HCT116 (cell line): Measurements from ENCODE around the gene PTCD1. TPM values are rescaled to one million over a fixed set of nuclear protein-coding genes. Genes with fewer than 3 reads are reported as not detected.

Experiments used
- ATAC-seq: fragments of 200-7000 bp; cut with Tn5 transposase; 2 replicates; pipeline ENCODE4 v1.9.1; 2020; ENCODE audit warnings: mild to moderate bottlenecking, moderate library complexity
- BruUV-seq: library from RNA; stranded (reverse); fragments of 400-500 nt; replicated peaks from 2 replicates; lab custom pipeline; 2021; lab: Mats Ljungman, UMichigan
- CTCF ChIA-PET: fragments of 300-600 bp; sonication (Branson Sonifier 250); formaldehyde crosslinking; loops from one replicate; lab custom pipeline; 2021; ENCODE audit warnings: antibody characterized with exemption; lab: Charles Lee
- POLR2A ChIA-PET: fragments of 300-600, 350-600 bp; sonication (Branson Sonifier 250); formaldehyde crosslinking; loops from one replicate; lab custom pipeline; 2021; ENCODE audit warnings: antibody characterized with exemption; lab: Charles Lee
- RAD21 ChIA-PET, 2 experiments: fragments of 300-600 bp; sonication (Branson Sonifier 250); formaldehyde crosslinking; loops; one replicate each; lab custom pipeline; 2023; ENCODE audit warnings: low total read pairs in 2 of 2; ENCODE audit not compliant: uncharacterized antibody in 2 of 2, unreplicated experiment in 2 of 2, low non-redundant PET in 1 of 2; lab: Charles Lee
- DNase-seq: peaks from one replicate; pipeline ENCODE4 v3.0.0-alpha.2; 2010; ENCODE audit warnings: low read depth, low spot score
- H2AFZ ChIP-seq: fragments of 200-600 bp; shearing (Covaris generic), sonication (generic); 2 replicates; pipeline ENCODE4 v1.6.1; 2017; ENCODE audit warnings: low read depth, mixed run types, mixed read lengths, antibody characterized with exemption, low read length; ENCODE audit not compliant: poor library complexity, severe bottlenecking
- H3K27ac ChIP-seq: 2 replicates; pipeline ENCODE4 v1.5.1; 2012; ENCODE audit warnings: low read depth, low read length
- H3K27me3 ChIP-seq: fragments of 200-600 bp; sonication (generic); 2 replicates; pipeline ENCODE4 v1.6.1; 2016; ENCODE audit warnings: mixed run types, low read length, mixed read lengths; ENCODE audit not compliant: insufficient read depth
- H3K36me3 ChIP-seq, 2 experiments: fragments of 200-500 bp in 1 of 2; fragments of 200-600 bp in 1 of 2; sonication (Bioruptor generic) in 1 of 2; sonication (generic) in 1 of 2; 2 replicates each; pipeline versions ENCODE4 v1.5.1 to v1.6.1; 2014 to 2016; ENCODE audit warnings: low read length in 2 of 2, inconsistent platforms in 1 of 2, mixed read lengths in 1 of 2, mixed run types in 1 of 2; ENCODE audit not compliant: insufficient read depth in 2 of 2, control insufficient read depth in 1 of 2
- H3K4me1 ChIP-seq, 2 experiments: fragments of 200-600 bp in 1 of 2; sonication (generic) in 1 of 2; 2 replicates each; pipeline versions ENCODE4 v1.5.1 to v1.6.1; 2012 to 2017; ENCODE audit warnings: low read length in 2 of 2, inconsistent platforms in 1 of 2, mild to moderate bottlenecking in 1 of 2, mixed read lengths in 1 of 2, mixed run types in 1 of 2, moderate library complexity in 1 of 2; ENCODE audit not compliant: insufficient read depth in 2 of 2, control insufficient read depth in 1 of 2
- H3K4me2 ChIP-seq: fragments of 200-600 bp; sonication (generic); 2 replicates; pipeline ENCODE4 v1.6.1; 2017; ENCODE audit warnings: mixed run types, low read length, mixed read lengths
- H3K4me3 ChIP-seq, 2 experiments: fragments of 200-600 bp in 1 of 2; sonication (generic) in 1 of 2; replicated peaks in 1 of 2; 2 replicates each; pipeline ENCODE4 v1.5.1; 2011 to 2016; ENCODE audit warnings: low read length in 2 of 2, control low read depth in 1 of 2, low read depth in 1 of 2, mild to moderate bottlenecking in 1 of 2, mixed read lengths in 1 of 2, mixed run types in 1 of 2
- H3K79me2 ChIP-seq: fragments of 200-600 bp; sonication (generic); 2 replicates; pipeline ENCODE4 v1.6.1; 2017; ENCODE audit warnings: mild to moderate bottlenecking, mixed run types, low read length, moderate library complexity, mixed read lengths; ENCODE audit not compliant: insufficient read depth
- H3K9ac ChIP-seq: fragments of 200-600 bp; sonication (generic); 2 replicates; pipeline ENCODE4 v1.6.1; 2016; ENCODE audit warnings: low read length, mixed read lengths
- H3K9me2 ChIP-seq: fragments of 200-600 bp; sonication (generic), shearing (Covaris generic); 2 replicates; pipeline ENCODE4 v1.6.1; 2017; ENCODE audit warnings: mixed run types, mild to moderate bottlenecking, moderate library complexity; ENCODE audit not compliant: insufficient read depth
- H3K9me3 ChIP-seq, 2 experiments: fragments of 200-500 bp in 1 of 2; fragments of 200-600 bp in 1 of 2; sonication (Bioruptor generic) in 1 of 2; sonication (generic) in 1 of 2; 2 replicates each; pipeline ENCODE4 v1.6.1; 2014 to 2017; ENCODE audit warnings: low read length in 2 of 2, mixed read lengths in 2 of 2, inconsistent platforms in 1 of 2, low read depth in 1 of 2, mild to moderate bottlenecking in 1 of 2, mixed run types in 1 of 2, moderate library complexity in 1 of 2; ENCODE audit not compliant: control insufficient read depth in 1 of 2, insufficient read depth in 1 of 2
- H4K20me1 ChIP-seq: fragments of 200-600 bp; sonication (generic), shearing (Covaris generic); 2 replicates; pipeline ENCODE4 v1.6.1; 2017; ENCODE audit warnings: mixed run types, mild to moderate bottlenecking, moderate library complexity; ENCODE audit not compliant: insufficient read depth
- POLR2AphosphoS5 ChIP-seq: IDR thresholded peaks from 2 replicates; pipeline ENCODE4 v1.6.1; 2011; ENCODE audit warnings: mild to moderate bottlenecking, low read depth, low read length, moderate library complexity
- SP1 ChIP-seq: IDR thresholded peaks from 2 replicates; pipeline ENCODE4 v1.6.1; 2012; ENCODE audit warnings: low read depth
- YY1 ChIP-seq: IDR thresholded peaks from 2 replicates; pipeline ENCODE4 v1.6.1; 2011; ENCODE audit warnings: low read length, low read depth, moderate library complexity, mild to moderate bottlenecking; ENCODE audit not compliant: insufficient replicate concordance; ENCODE audit errors: extremely low read depth
- intact Hi-C: fragments of 100-400 bp; cut with micrococcal nuclease; formaldehyde crosslinking; loops from 2 replicates; pipeline ENCODE4 v1.10.0; 2022
- total RNA-seq: library from RNA; stranded (reverse); gene quantifications from one replicate; pipeline ENCODE4 v1.2.1, GENCODE V29; 2021; ENCODE audit not compliant: unreplicated experiment
- TF ChIP-seq, protein P1 (sequence below): IDR thresholded peaks from 2 replicates; pipeline ENCODE4 v1.6.1; 2012; ENCODE audit warnings: low read depth
- TF ChIP-seq, protein P2 (sequence below): IDR thresholded peaks from 2 replicates; pipeline ENCODE4 v1.6.1; 2012

PTCD1 gene
- total RNA-seq, 1 experiment from 2014 or later, result 9.2 TPM

DNA sequence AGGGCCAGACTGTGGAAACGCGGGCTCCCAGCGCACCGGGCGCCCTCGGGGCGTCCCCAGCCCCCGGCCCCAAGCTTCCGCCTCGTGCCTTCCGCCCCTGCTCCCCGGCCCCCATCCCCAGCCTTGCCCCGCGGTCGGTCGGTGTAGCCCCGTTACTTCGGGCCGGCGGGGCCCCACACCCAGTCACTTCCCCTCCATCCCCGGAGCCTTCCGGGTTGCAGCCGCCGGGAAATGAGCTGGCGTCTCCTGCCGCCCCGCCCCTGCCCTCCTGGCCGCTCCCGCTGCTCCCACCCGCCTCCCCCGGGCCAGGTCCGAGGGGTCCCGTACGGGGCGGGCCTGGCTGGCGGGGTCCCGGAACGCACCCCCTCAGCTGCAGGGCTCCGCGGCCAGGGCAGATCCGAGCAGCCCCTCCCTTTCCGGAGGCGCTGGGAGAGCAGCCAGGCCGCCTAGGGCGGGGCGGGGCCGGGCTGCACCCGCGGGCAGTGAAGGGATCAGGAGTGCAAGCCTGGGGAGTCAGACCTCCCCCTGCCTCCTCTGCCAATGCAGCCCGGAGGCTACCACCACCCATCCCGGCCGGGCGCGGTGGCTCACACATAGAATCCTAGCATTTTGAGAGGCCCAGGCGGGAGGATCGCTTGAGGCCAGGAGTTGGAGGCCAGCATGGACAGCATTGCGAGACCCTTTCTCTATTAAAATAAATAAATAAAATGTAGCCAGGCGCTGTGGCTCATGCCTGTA is 63.4 kb downstream of the PTCD1 start:
- no TSS peak for BruUV-seq

More for the DNA sequence above, 63.4 kb downstream of the PTCD1 start:
- Histone ChIP-seq H3K9ac (peak overlapping the region; percentile 89), H3K79me2 (peaks cover 53% of the 10 kb centered on the region), H3K4me1 (peaks cover 32 to 66% of the 10 kb centered on the region in 2 experiments)
- RAD21 ChIA-PET, result interaction anchor here (0.7 kb wide), 2 partner anchors 35 to 140 kb away, joined by 3 to 9 read pairs; no protein-coding TSS in a partner anchor
- DNase-seq, result no peak
- TF ChIP-seq, protein P1, sequence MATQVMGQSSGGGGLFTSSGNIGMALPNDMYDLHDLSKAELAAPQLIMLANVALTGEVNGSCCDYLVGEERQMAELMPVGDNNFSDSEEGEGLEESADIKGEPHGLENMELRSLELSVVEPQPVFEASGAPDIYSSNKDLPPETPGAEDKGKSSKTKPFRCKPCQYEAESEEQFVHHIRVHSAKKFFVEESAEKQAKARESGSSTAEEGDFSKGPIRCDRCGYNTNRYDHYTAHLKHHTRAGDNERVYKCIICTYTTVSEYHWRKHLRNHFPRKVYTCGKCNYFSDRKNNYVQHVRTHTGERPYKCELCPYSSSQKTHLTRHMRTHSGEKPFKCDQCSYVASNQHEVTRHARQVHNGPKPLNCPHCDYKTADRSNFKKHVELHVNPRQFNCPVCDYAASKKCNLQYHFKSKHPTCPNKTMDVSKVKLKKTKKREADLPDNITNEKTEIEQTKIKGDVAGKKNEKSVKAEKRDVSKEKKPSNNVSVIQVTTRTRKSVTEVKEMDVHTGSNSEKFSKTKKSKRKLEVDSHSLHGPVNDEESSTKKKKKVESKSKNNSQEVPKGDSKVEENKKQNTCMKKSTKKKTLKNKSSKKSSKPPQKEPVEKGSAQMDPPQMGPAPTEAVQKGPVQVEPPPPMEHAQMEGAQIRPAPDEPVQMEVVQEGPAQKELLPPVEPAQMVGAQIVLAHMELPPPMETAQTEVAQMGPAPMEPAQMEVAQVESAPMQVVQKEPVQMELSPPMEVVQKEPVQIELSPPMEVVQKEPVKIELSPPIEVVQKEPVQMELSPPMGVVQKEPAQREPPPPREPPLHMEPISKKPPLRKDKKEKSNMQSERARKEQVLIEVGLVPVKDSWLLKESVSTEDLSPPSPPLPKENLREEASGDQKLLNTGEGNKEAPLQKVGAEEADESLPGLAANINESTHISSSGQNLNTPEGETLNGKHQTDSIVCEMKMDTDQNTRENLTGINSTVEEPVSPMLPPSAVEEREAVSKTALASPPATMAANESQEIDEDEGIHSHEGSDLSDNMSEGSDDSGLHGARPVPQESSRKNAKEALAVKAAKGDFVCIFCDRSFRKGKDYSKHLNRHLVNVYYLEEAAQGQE, result no peak
- TF ChIP-seq SP1, result no peak
- TF ChIP-seq, protein P2, sequence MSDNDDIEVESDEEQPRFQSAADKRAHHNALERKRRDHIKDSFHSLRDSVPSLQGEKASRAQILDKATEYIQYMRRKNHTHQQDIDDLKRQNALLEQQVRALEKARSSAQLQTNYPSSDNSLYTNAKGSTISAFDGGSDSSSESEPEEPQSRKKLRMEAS, result no peak
- peak; percentile 29 for TF ChIP-seq YY1
- TF ChIP-seq POLR2AphosphoS5, result peak; percentile 62
- TF ChIP-seq, all 23 proteins: peak for 2
- no peaks in the 10 kb centered on the region for H4K20me1 ChIP-seq
- ChIA-PET POLR2A (interaction anchor here (0.7 to 1.4 kb wide), 2 partner anchors 34 to 715 kb away, joined by 4 to 6 read pairs; partner anchors contain the start of genes BUD31 and PDAP1), CTCF (no interaction called here)
- peak; percentile 71 for ATAC-seq
- intact Hi-C loops, result no loop called here
- no peaks in the 10 kb centered on the region for H3K9me3 ChIP-seq
- H3K27ac ChIP-seq, result peak overlapping the region; percentile 74
- no peaks in the 10 kb centered on the region for H3K9me2 ChIP-seq
- H3K27me3 ChIP-seq, result no peaks in the 10 kb centered on the region
- H3K4me3 ChIP-seq, result peak overlapping the region; percentile 68 to 86
- H3K36me3 ChIP-seq, result peaks cover 5 to 19% of the 10 kb centered on the region in 2 experiments; a peak in 2 of 4 replicates
- no peak overlapping the region for H2AFZ ChIP-seq
- peak overlapping the region; percentile 92 for H3K4me2 ChIP-seq
